NCI-H460 (cell line): ENCODE measurements around the gene SLC8B1. TPM values are rescaled to one million over a fixed set of nuclear protein-coding genes. Genes with fewer than 3 reads are reported as not detected.
"Not testable (repeated sequence)": the region's sequence is repeated elsewhere in the genome, so short reads cannot be mapped to it uniquely, and the experiment has no call there.

Experiments used
- DNase-seq: peaks from one replicate; pipeline ENCODE4 v3.0.0-alpha.2; 2016; ENCODE audit warnings: low read depth; ENCODE audit errors: extremely low read depth
- total RNA-seq: library from RNA; depleted of rRNA; stranded (reverse); fragments of >200 nt; shearing (Covaris generic); gene quantifications from 2 replicates; pipeline ENCODE4 v1.2.3, GENCODE V29; 2014

SLC8B1 gene
- total RNA-seq, 1 experiment from 2014 or later = 5.4 TPM

DNA sequence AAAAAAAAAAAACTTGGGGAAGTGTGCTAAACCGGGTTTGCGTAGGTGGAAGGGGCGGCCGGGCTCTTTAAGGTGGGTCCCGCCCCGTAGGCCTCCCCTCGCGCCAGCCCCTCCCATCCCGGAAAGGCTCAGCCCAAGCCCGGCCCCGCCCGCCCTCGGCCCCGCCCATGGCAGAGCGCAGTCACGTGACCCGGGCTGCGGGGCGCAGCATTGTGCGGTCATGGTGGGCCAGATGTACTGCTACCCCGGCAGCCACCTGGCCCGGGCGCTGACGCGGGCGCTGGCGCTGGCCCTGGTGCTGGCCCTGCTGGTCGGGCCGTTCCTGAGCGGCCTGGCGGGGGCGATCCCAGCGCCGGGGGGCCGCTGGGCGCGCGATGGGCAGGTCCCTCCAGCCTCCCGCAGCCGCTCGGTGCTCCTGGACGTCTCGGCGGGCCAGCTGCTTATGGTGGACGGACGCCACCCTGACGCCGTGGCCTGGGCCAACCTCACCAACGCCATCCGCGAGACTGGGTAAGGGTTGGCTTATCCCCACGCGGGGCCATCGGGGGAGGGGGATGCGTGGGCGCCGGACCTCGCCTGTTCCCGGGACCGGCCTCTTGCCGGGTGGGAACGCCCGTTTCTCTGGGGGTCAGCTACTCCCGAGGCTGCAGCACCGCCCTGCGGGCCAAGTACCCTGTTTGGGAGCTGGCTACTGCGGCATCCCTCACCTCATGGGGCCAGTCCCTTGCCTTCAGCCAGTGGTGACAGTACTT lies 23.6 kb upstream of the SLC8B1 start, which contains the start of gene PLBD2:
PLBD2 (plus strand) TSS at position 207 of the 752 bp plus-strand sequence; CDS start at position 221, 14 bp downstream.
- DNase-seq = peak; percentile 82

DNA sequence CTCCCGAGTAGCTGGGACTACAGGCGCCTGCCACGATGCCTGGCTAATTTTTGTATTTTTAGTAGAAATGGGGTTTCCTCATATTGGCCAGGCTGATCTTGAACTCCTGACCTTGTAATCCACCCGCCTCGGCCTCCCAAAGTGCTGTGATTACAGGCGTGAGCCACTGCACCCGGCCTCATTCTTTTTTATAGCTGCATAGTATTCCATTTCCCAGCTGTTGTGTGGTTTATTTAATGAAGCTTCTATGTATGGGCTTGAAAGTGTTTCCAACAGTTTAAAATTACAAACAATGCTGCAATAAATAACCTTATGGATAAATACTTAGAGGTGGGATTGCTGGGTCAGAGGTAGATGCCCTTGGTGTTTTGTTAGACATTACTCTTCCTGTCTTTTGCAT lies 19.3 kb upstream of the SLC8B1 start:
- DNase-seq = not testable (repeated sequence)

DNA sequence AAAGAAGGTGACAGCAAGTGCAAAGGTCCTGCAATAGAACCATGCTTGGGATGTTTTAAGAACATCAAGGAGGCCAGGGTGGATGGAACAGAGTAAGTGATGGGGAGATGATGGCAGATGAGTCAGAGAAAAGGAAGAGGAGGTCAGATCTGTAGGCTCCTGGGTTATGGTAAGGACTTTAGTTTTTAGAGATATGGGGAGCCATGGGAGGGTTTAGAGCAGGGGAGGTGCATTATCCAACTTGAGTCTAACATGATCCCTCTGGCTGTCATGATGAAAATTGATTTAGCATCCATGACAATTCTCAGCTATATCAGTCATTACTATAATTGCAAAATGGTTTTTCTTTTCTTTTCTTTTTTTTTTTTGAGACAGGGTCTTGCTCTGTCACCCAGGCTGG lies 16.2 kb upstream of the SLC8B1 start:
- no peak for DNase-seq

DNA sequence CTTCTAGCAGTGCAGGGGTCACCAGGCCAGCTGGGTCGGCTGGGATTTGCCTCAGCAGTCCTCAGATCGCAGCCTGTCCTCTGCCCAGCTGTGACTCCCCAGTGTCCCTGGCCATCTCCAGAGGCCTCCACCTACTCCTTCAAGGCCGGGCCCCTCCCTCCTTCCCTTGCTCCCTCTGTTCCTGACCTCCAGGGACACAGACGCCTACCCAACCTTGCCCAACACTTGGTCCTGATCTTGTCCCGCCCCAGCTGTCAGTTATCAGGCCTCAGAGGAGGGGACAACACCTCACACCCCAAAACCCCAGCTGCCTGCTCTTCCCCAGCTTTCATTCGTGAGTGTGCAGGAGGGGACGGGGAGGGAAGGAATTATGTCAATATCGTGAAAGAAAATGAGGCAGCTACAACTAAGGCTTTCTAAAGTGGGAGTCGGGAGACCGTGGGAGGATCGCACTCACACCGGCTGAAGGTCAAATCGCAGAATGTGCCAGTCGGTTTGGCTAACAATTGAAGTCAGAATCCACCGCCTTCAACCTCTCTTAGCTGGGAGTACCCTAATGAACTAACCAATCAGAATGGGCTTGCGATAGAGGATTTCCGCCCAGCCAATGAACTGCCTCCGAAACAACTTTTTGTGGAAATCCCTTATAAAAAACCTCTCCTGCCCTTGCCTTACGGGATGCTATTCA lies 14.1 kb upstream of the SLC8B1 start:
- DNase-seq = no peak

DNA sequence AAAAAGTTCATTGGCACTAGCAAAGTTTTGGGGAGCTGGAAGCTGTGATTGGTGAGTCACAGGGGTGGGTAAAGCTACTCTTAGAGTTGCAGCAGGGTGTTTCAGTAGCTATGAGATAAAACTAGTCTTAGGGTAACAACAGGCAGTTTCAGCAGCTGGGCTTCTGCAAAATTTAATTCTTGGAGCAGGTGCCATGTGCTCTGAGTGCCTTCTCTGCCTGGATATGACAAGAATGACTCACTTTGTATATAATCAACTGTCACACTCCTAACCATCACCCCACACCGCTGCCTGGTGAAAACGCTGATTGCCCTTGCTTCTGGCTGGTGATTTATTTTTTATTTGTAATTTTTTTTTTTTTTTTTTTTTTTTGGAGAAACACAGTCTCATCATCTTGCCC lies 13.0 kb upstream of the SLC8B1 start:
- DNase-seq = no peak

DNA sequence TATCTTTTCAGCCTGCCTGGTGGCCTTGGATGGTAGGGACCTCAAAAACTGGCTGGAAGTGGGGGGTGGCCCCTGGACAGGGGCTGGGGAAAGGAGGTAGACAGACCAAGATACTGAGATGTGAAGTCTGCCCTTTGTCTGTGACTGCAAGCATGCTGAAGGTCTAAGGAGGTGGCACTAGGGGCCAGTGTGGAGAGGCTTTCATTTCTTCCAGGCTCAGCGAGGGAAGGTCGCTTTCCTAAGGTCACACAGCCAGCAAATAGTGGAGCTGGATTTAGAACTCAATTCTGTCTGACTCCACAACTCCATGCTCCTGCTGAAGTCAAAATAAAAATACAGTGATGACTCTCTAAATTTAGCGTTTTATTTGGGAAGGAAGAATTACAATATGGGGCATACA lies 12.2 kb upstream of the SLC8B1 start:
- DNase-seq = no peak

DNA sequence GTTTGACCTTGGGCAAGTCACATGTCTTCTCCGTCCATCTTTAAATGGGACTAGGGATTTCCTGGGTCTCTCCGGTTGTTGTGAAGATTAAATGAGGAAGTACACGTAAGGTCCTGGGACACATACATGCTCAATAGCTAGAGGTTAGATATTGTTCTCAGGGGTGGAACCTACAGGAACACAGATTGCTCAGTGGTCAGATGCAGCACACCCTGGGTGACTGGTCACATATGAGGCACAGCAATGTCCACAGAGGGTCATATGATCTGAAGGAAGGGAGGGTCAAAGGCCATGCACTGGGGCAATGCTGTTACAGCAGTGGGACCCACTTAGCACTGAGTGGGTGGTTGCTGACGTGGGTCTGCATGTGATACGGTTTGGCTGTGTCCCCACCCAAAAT lies 11.4 kb upstream of the SLC8B1 start:
- no peak for DNase-seq

DNA sequence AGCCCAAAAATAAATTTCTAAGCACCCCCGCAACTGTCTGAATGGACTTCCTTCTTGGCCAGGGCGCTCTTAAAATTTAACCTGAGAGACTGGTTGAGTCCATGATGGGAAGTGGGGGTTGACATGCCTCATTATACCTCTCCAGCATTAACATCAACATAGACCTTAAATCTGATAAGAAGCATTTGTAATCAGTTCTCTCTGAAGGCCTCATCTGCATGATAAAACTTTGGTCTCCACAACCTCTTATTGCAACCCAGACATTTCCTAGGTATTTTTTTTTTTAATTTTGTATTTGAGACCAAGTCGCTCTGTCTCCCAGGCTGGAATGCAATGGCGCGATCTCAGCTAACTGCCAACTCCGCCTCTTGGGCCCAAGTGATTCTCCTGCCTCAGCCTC lies 10.4 kb upstream of the SLC8B1 start:
- DNase-seq = no peak

DNA sequence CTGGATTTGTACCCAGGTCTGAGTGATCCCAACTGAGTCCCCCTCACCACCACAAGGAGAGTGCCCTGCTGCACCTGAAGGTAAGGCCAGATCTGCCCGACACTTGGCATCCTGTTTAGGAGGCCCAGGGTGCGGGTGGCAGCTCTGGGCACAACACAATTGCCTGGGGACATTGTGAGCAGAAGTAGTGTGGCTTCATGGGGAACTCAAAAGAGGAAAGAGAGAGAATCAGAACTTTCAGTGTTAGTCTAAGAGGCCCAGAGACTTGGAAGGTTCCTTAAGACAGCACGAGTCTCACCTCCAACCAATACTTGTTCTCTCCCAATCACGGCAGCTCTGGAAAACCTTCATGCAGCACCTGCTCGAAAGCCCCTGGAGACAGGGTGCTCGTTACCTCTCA lies 6.6 kb upstream of the SLC8B1 start:
- no peak for DNase-seq

DNA sequence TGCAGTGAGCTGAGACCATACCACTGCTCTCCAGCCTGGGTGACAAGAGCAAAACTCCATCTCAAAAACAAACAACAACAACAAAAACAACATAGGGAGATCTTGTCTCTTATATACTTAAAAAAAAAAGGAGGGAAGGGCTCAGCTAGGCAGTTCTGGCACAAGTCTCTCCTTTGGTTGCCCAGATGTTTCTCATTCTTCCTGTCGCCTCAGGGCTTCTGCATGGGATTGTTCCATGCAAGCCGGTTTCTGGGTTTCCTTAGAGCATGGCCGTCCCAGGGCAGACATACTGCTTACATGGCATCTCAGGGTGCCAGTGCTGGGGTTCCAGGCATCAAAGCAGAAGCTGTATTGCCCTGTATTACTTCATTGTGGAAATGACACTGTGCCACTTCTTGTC lies 5.2 kb upstream of the SLC8B1 start:
- DNase-seq = no peak

DNA sequence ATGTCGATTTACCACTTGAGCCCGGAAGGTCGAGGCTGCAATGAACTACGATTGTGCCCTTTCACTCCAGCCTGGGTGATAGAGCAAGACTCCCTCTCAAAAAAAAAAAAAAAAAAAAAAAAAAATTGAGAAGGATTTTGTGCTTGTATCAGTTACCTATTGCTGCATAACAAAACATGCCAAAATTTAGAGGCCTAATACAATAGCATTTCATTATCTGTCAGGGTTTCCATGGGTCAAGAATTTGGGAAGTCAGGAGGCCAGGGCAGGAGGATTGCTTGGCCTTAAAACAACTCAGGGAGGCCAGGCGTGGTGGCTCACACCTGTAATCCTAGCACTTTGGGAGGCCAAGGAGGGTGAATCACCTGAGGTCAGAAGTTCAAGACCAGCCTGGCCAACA lies 4.6 kb upstream of the SLC8B1 start:
- DNase-seq = no peak

DNA sequence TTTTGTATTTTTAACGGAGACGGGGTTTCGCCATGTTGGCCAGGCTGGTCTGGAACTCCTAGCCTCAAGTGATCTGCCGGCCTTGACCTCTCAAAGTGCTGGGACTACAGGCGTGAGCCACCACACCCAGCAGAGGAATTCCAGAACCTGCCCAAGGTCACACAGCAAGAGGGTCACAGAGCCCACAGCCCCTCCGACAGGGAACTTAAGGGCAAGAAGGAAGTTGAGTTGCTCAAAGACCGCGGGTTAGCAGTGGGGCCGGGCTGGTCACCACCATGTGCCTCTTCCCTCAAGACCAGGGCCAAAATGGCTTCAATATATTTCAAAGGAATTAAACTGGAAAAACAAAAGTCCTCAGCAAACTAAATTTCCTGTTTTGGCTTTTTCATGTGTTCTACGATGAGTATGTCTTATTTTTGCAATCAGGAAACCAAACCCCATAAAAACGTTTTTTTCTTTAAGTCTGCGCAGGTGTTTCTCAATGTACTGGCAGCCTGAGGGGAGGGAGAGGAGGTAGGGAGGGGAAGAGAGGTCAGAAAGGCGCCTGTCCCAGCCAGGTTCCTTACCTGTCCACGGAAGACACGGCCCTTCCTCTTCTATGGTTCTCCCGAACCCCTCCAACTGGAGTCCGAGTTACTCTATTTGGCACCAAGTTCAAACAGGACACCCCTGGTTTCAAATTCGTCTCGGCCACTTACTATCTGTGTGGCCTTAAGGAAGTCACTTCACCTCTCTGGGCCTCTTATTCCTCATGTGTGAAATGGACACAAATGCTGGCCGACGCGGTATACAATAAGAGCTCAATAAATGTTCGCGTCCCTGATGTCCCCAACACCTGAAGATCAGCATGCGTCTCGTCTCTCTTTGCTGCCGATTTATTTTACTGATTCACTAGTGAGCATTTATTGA lies 778 bp downstream of the SLC8B1 start:
- DNase-seq = no peak

DNA sequence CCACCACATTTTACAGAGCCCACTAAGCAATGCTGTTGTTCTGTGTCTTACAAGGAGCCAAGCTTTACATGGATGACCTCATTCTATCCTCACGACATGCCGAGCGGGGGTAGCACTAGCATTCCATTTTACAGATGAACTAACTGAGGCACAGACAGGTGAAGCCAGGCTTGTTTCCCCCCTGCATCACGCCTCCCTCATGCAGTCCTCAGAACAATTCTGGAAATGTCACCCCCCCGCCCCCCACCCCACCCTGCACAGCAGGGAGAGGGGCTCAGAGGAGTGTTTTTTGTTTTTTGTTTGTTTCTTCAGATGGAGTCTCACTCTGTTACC lies 1.5 kb downstream of the SLC8B1 start:
- no peak for DNase-seq

DNA sequence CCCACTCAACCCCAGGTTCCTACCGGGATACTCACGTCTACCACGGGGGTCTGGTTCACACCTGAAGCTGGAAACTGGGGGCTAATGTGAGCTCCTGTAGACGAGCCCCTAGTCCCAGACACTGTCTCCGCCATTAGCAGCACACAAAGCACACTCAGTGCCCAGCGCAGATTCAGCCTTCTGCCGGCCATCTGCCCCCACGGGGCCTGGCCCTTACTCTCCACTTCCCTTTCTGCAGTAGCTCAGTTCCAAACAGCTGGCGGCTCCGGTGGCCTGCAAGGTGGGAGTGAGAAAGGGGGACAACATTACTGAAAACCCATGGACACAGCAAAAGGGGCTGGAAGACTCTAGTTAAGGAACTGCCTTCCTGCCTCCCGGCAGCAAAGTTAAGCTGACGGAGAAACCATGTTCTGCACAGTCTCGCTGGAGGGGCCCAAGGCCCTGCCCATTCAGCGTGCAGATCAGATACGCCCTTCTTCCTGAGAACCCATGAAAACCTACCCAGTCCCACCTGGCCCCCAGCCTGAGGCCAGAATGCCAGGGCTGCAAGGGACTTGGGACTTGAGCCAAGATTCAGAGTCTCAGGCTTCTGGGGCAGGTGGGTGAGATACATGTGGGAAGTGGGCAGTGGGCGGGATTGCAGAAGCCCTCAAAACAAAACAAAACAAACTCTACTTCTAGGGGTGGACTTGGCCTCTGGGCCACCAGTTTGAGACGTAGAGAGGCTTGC lies 2.1 kb downstream of the SLC8B1 start:
- no peak for DNase-seq

DNA sequence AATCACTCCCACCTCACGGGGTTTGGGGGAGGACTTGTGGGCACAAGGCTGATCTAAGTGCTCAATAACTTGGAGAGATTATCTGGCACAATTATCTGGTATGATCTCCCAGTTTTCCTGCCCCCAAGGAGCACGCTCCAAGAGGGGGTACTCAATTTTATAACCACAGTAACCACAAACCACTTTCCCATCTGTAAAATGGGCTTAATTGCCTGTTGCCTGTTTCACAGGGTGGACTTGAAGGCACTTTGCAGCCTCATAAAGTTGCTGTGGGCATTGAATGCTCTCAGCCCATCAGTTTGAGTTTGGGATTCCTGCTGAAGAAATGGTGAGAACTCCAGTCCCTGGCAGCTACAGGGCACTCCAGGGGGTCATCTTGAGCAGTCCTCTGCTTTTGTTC lies 4.4 kb downstream of the SLC8B1 start:
- DNase-seq = no peak

DNA sequence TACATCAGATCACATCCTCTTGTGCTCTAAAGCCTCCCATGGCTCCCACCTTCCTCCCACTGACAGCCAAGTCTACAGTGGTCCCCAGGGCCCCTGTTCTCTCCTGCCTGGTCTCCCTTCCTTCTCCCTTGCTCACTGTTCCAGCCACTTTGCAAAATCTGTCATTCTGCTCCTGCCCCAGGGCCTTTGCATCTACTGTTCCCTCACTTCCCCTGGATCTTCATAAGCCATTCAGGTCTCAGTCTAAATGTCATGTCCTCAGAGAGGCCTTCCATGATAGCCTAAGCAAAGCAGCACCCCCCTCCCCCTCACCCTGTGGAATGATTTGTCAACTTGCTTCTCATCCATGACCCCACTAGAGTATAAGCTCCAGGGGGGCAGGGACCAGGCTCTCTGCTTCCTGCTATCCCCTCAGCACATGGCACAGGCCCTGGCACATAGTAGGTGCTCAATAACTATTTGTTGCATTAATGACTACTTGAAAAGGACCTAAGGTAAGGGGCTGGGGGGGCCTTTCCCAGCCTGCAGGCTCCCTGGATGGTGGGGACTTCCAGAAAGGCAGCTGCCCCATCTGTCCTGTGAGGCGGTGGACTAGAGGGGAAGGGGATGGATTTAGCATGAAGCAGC lies 5.0 kb downstream of the SLC8B1 start:
- no peak for DNase-seq

DNA sequence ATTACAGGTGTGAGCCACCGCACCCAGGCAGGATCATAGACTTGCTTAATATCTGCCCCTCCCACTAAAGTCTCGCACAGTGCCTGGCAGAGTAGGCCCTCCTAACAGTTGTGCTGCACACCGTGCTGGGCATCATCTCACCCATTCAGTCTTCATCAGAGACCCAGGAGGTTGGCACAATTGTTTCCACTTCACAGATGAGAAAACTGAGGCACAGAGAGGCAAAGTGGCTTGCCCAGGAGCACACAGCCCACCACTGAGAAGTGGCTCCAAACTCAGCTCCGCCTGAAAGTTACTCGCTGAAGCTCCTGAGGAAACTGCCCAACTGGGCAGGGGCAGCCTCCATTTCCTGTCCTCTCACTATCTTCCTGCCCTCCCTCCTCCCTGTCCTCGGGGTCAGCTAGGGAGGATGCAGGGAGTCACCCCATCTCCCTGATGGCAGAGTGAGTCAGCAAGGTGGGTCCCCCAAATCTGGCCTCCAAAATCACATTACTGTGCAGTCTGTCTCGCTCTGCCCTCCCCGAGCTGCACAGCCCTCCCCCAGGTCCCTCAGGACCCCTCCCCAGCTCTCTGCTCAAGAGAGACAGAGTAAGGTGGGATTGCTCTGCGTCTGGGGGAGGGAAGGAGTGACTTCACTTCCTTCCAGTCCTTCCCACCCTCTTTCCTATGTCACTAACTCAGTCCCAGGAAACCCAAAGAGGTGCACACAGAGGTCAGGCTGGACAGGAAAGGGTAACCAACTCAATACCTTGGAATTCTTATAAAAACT lies 5.7 kb downstream of the SLC8B1 start:
- DNase-seq = no peak

DNA sequence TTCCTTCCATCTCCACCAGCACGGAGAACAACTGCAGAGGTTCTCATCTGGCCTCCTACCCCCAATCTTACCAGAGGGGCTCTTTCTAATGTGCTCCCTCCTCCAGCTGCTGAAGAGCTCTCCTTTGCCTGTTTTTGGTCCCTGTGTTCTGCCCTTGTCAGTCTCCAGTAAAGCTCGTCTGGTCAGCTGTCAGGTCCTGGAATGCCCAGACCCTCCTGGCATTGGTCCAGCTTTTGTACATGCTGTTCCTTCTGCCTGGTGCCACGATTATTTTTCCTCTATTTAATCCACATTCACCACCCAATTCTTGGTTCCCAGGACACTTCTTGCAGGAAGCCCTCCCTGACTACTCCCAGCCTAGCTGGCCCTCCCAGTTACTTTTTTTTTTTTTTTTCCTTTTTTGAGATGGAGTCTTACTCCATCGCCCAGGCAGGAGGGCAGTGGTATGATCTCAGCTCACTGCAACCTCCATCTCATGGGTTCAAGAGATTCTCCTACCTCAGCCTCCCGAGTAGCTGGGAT lies 6.5 kb downstream of the SLC8B1 start:
- DNase-seq = no peak

DNA sequence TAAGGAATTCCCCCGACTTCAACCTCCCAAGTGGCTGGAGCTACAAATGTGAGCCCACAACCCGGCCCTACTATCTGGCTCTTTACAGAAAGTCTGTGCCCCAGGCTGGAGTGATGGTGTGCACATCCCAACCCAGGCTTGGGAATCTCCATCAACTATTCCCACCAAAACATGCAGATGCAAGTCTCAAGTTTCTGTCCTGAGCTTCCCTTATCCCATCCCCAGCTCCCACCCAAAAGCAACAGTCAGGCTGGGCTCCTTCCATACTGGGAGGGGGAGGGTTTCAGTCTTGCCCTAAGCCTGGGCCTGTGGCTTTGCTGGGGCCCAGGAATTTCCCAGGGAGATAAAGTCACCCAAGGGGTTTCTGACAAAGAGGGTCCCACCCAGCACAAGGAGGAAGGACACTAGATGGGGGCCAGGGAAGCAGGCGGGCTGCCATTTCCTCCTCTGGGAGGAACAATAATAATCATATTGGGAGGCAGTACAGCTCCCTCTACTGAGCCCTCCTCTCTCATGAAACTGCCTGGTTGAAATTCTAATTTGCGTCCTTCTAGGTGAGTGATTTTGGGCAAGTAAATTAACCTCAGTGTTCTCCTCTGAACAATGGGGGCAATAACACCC lies 8.0 kb downstream of the SLC8B1 start:
- DNase-seq = no peak
